Gastrocnemius medialis (tissue), 4 donors: ENCODE results near the gene WNT2. TPM values are rescaled to one million over a fixed set of nuclear protein-coding genes. Genes with fewer than 3 reads are reported as not detected.

Experiments
- ATAC-seq, 2 donors: fragments of 150-250 bp; one replicate each; pipeline ENCODE4 v1.9.1; 2016
- DNase-seq, 2 donors: peaks; one replicate each; pipeline ENCODE4 v3.0.0-alpha.2; 2019
- H3K27ac ChIP-seq, 4 donors: fragments of 200-600 bp; sonication (generic); 1 replicate in 1 of 4; 2 replicates in 3 of 4; pipeline ENCODE4 v1.5.1; 2016 to 2018; ENCODE audit warnings: mild to moderate bottlenecking in 2 of 4, moderate library complexity in 1 of 4
- H3K27me3 ChIP-seq, 3 donors: fragments of 200-600 bp; sonication (generic) in 2 of 3; 1 replicate in 1 of 3; 2 replicates in 2 of 3; pipeline versions ENCODE4 v1.5.1 to v1.6.0; 2016 to 2019; ENCODE audit warnings: mild to moderate bottlenecking in 1 of 3, moderate library complexity in 1 of 3
- H3K36me3 ChIP-seq, 2 donors: fragments of 200-600 bp; sonication (generic) in 1 of 2; one replicate each; pipeline ENCODE4 v1.5.1; 2017 to 2018
- H3K4me1 ChIP-seq, 2 donors: fragments of 200-600 bp; sonication (generic) in 1 of 2; one replicate each; pipeline ENCODE4 v1.5.1; 2016 to 2017; ENCODE audit warnings: mild to moderate bottlenecking in 2 of 2
- H3K4me3 ChIP-seq, 4 donors: fragments of 200-600 bp; sonication (generic) in 3 of 4; 1 replicate in 1 of 4; 2 replicates in 3 of 4; pipeline ENCODE4 v1.5.1; 2016 to 2019; ENCODE audit warnings: mild to moderate bottlenecking in 2 of 4
- H3K9me3 ChIP-seq, 3 donors: fragments of 200-600 bp; sonication (generic) in 2 of 3; 1 replicate in 1 of 3; 2 replicates in 2 of 3; pipeline ENCODE4 v1.5.1; 2016 to 2019
- CTCF ChIP-seq, 5 experiments: fragments of 450-650 bp in 3 of 5; fragments of 200-600 bp in 2 of 5; sonication (generic) in 2 of 5; IDR thresholded peaks in 4 of 5; conservative IDR thresholded peaks in 1 of 5; 1 replicate in 4 of 5; 2 replicates in 1 of 5; pipeline ENCODE4 v1.5.1; 2016 to 2019; ENCODE audit warnings: antibody characterized with exemption in 5 of 5, mild to moderate bottlenecking in 3 of 5, moderate library complexity in 3 of 5
- POLR2A ChIP-seq, 2 donors: fragments of 450-650 bp; IDR thresholded peaks; one replicate each; pipeline ENCODE4 v1.6.1; 2017; ENCODE audit warnings: antibody characterized with exemption in 2 of 2, mild to moderate bottlenecking in 2 of 2, moderate library complexity in 2 of 2
- in situ Hi-C, 4 donors: fragments of 200-750 bp; cut with MboI; loops; one replicate each; pipeline versions ENCODE4 v1.15.0 to v1.8.0; 2017; ENCODE audit warnings: low sequenced_read_pairs in 4 of 4
- intact Hi-C: fragments of 100-400 bp; cut with DNase I; formaldehyde crosslinking; loops from one replicate; pipeline ENCODE4 v1.15.1; 2023; ENCODE audit warnings: low total_unique reads
- total RNA-seq, 4 donors: library from RNA; depleted of rRNA; stranded (reverse); fragments of >200 nt; gene quantifications; one replicate each; pipeline versions ENCODE4 v1.1.0 to v1.2.3, GENCODE V29; 2016

Gene WNT2
- total RNA-seq, 4 donors from 2014 or later: not detected

GRCh38 chr7:117350027-117350426 is 27.2 kb upstream of the WNT2 start:
- Histone ChIP-seq H3K36me3 (no peaks in the 10 kb centered on the region), H3K27ac (no peak overlapping the region), H3K9me3 (no peaks in the 10 kb centered on the region), H3K4me1 (no peaks in the 10 kb centered on the region), H3K4me3 (no peak overlapping the region), H3K27me3 (peaks cover 0 to 4% (median 0%) of the 10 kb centered on the region in 3 donors)
- in situ Hi-C loops: no loop called here
- DNase-seq (no peak), ATAC-seq (no peak)
- intact Hi-C loops: no loop called here
- TF ChIP-seq POLR2A (IDR thresholded peaks at IDR 0.05): no peak
- no peak for TF ChIP-seq CTCF (IDR thresholded peaks at IDR 0.05 in 4 of 5, conservative IDR thresholded peaks at IDR 0.05 in 1 of 5)

DNA sequence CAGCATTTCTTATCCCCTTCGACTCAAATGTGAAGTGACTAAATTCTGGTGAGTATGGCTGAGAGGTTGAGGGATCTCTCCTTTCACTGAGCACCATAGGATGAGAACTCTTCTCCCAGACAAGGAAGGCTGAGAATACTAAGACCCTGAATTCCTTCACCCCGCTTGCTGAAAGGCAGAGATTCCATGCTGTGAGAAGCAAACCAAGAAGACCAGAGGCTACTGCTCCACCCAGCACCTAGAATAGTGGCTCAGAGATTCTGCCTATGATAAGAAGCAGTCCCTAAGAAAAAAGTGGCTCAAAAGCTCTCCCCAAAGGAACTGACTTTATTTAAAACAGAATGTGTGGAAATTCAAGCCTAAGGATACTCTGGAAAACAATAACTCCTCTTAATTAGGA is 26.7 kb upstream of the WNT2 start:
- peaks cover 0 to 4% (median 0%) of the 10 kb centered on the region in 3 donors for H3K27me3 ChIP-seq
- no peak overlapping the region for H3K4me3 ChIP-seq
- in situ Hi-C loops (no loop called here), intact Hi-C loops (no loop called here)
- H3K4me1 ChIP-seq: no peaks in the 10 kb centered on the region
- DNase-seq (no peak), ATAC-seq (no peak)
- no peak overlapping the region for H3K27ac ChIP-seq
- no peaks in the 10 kb centered on the region for H3K9me3 ChIP-seq
- no peaks in the 10 kb centered on the region for H3K36me3 ChIP-seq
- TF ChIP-seq POLR2A (IDR thresholded peaks at IDR 0.05) (no peak), CTCF (IDR thresholded peaks at IDR 0.05 in 4 of 5, conservative IDR thresholded peaks at IDR 0.05 in 1 of 5) (no peak)

- H3K9me3 ChIP-seq: no peaks in the 10 kb centered on the region
- H3K27me3 ChIP-seq: peaks cover 0 to 2% (median 0%) of the 10 kb centered on the region in 3 donors
- intact Hi-C loops: no loop called here
- H3K4me3 ChIP-seq: no peak overlapping the region
- DNase-seq: no peak
- in situ Hi-C loops: no loop called here
- H3K4me1 ChIP-seq: no peaks in the 10 kb centered on the region
- ATAC-seq: no peak
- TF ChIP-seq CTCF (IDR thresholded peaks at IDR 0.05 in 4 of 5, conservative IDR thresholded peaks at IDR 0.05 in 1 of 5) (no peak), POLR2A (IDR thresholded peaks at IDR 0.05) (no peak)
- no peaks in the 10 kb centered on the region for H3K36me3 ChIP-seq
- H3K27ac ChIP-seq: no peak overlapping the region
Observed at GRCh38 chr7:117347962-117348672, 25.3 kb upstream of the WNT2 start.

DNA sequence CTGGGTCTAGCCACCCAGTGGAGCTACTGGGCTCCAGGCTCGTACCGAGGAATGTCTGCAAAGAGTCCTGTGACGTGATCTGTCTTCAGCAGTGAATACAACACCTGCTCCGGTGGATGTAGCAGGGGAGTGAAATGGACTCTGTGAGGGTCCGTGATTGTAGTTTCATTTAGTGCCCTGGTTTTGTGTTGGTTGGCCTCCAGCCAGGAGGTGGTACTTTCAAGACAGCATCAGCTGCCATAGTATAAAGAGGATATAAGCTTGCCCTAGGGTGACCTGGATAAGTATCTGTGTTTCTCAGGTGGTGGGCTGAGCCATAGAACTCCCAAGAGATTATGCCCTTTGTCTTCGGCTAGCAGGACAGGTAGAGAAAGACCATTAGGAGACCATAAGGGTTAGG is 24.6 kb upstream of the WNT2 start:
- DNase-seq (no peak), ATAC-seq (no peak)
- H3K36me3 ChIP-seq: no peaks in the 10 kb centered on the region
- TF ChIP-seq POLR2A (IDR thresholded peaks at IDR 0.05): no peak
- no peak for TF ChIP-seq CTCF (IDR thresholded peaks at IDR 0.05 in 4 of 5, conservative IDR thresholded peaks at IDR 0.05 in 1 of 5)
- H3K27me3 ChIP-seq: no peaks in the 10 kb centered on the region
- intact Hi-C loops: no loop called here
- H3K4me3 ChIP-seq: no peak overlapping the region
- H3K27ac ChIP-seq: no peak overlapping the region
- H3K9me3 ChIP-seq: no peaks in the 10 kb centered on the region
- in situ Hi-C loops: no loop called here
- H3K4me1 ChIP-seq: no peaks in the 10 kb centered on the region

GRCh38 chr7:117346161-117346560 is 23.3 kb upstream of the WNT2 start:
- Histone ChIP-seq H3K36me3 (no peaks in the 10 kb centered on the region), H3K4me3 (no peak overlapping the region), H3K27me3 (no peaks in the 10 kb centered on the region), H3K27ac (no peak overlapping the region), H3K9me3 (no peaks in the 10 kb centered on the region), H3K4me1 (no peaks in the 10 kb centered on the region)
- no peak for TF ChIP-seq CTCF (IDR thresholded peaks at IDR 0.05 in 4 of 5, conservative IDR thresholded peaks at IDR 0.05 in 1 of 5)
- TF ChIP-seq POLR2A (IDR thresholded peaks at IDR 0.05): no peak
- intact Hi-C loops: no loop called here
- no peak for ATAC-seq
- in situ Hi-C loops: no loop called here
- DNase-seq: no peak
